ENCODE measurements around the gene GRAMD1B.

- TF ChIP-seq CTCF (IDR thresholded peaks at IDR 0.05): no peak
- no peak for TF ChIP-seq POLR2A (IDR thresholded peaks at IDR 0.05)
Observed at GRCh38 chr11:123585706-123586105, 155.6 kb downstream of the GRAMD1B start.
